GM21447 (cell line): ENCODE results near the gene DTNA.

ENCODE experiments used
- ATAC-seq: cut with Tn5 transposase; IDR thresholded peaks from one replicate; pipeline ENCODE4 v1.9.1; 2021; ENCODE audit not compliant: unreplicated experiment

DTNA gene

GRCh38 chr18:34928754-34929335, 218.7 kb downstream of the DTNA start:
- no peak for ATAC-seq

- ATAC-seq = no peak
Measured at GRCh38 chr18:34929336-34929780, 219.3 kb downstream of the DTNA start.

GRCh38 chr18:34932363-34932762, 222.3 kb downstream of the DTNA start:
- no peak for ATAC-seq

GRCh38 chr18:34932792-34933466, 222.8 kb downstream of the DTNA start:
- no peak for ATAC-seq

- ATAC-seq = no peak
Measured at GRCh38 chr18:34933909-34934661, 224.0 kb downstream of the DTNA start.

- ATAC-seq = no peak
Measured at GRCh38 chr18:34936772-34937171, 226.7 kb downstream of the DTNA start.

- ATAC-seq = no peak
Measured at GRCh38 chr18:34938090-34938489, 228.0 kb downstream of the DTNA start.
